SK-N-SH (cell line): ENCODE results near the gene MRC1. TPM values are rescaled to one million over a fixed set of nuclear protein-coding genes. Genes with fewer than 3 reads are reported as not detected.

Experiments used
- CTCF ChIA-PET: fragments of 300-600, 350-600 bp; formaldehyde crosslinking; extraction: SDS; loops from one replicate; lab custom pipeline; 2021; lab: Yijun Ruan, JAX
- POLR2A ChIA-PET: fragments of 350-600 bp; sonication (Branson Sonifier 250); formaldehyde crosslinking; extraction: SDS; loops from one replicate; lab custom pipeline; 2020; ENCODE audit warnings: antibody characterized with exemption, inconsistent platforms; lab: Yijun Ruan, JAX
- DNase-seq: peaks from one replicate; pipeline ENCODE4 v3.0.0; 2012
- H2AFZ ChIP-seq: fragments of 200-600 bp; sonication (generic); 2 replicates; pipeline ENCODE4 v1.8.1; 2016; ENCODE audit warnings: antibody characterized with exemption, mild to moderate bottlenecking, low read depth
- H3F3A ChIP-seq: fragments of 200-600 bp; sonication (generic); replicated peaks from 2 replicates; pipeline ENCODE3; 2016; ENCODE audit warnings: antibody characterized with exemption, mild to moderate bottlenecking; ENCODE audit not compliant: insufficient read depth
- H3K27ac ChIP-seq, 2 experiments: fragments of 200-500 bp in 1 of 2; fragments of 200-600 bp in 1 of 2; sonication (Bioruptor generic) in 1 of 2; sonication (generic), shearing (Covaris generic) in 1 of 2; 2 replicates each; pipeline versions ENCODE4 v1.5.1 to v1.6.1; 2014 to 2016; ENCODE audit warnings: low read depth in 2 of 2, inconsistent platforms in 1 of 2, low read length in 1 of 2, mild to moderate bottlenecking in 1 of 2, mixed read lengths in 1 of 2
- H3K27me3 ChIP-seq: fragments of 200-600 bp; sonication (generic), shearing (Covaris generic); 2 replicates; pipeline ENCODE4 v1.6.1; 2016; ENCODE audit warnings: mixed run types; ENCODE audit not compliant: insufficient read depth
- H3K36me3 ChIP-seq, 2 experiments: fragments of 200-500 bp in 1 of 2; fragments of 200-600 bp in 1 of 2; sonication (Bioruptor generic) in 1 of 2; sonication (generic) in 1 of 2; replicated peaks in 1 of 2; 2 replicates each; pipeline versions ENCODE3 to v1.5.1; 2014 to 2016; ENCODE audit warnings: low read length in 1 of 2, mild to moderate bottlenecking in 1 of 2; ENCODE audit not compliant: insufficient read depth in 2 of 2, control insufficient read depth in 1 of 2
- H3K4me1 ChIP-seq, 2 experiments: fragments of 200-500 bp in 1 of 2; fragments of 200-600 bp in 1 of 2; sonication (Bioruptor generic) in 1 of 2; sonication (generic), shearing (Covaris generic) in 1 of 2; 2 replicates each; pipeline versions ENCODE4 v1.5.1 to v1.6.1; 2014 to 2016; ENCODE audit warnings: low read depth in 1 of 2, low read length in 1 of 2, mixed run types in 1 of 2; ENCODE audit not compliant: insufficient read depth in 2 of 2, control insufficient read depth in 1 of 2
- H3K4me2 ChIP-seq: fragments of 200-600 bp; sonication (generic), shearing (Covaris generic); 2 replicates; pipeline ENCODE4 v1.6.1; 2017; ENCODE audit warnings: mixed run types
- H3K4me3 ChIP-seq, 2 experiments: fragments of 200-500 bp in 1 of 2; fragments of 200-600 bp in 1 of 2; sonication (Bioruptor generic) in 1 of 2; sonication (generic), shearing (Covaris generic) in 1 of 2; 2 replicates each; pipeline versions ENCODE4 v1.5.1 to v1.8.1; 2014 to 2016; ENCODE audit warnings: low read depth in 2 of 2, inconsistent platforms in 1 of 2, low read length in 1 of 2, mild to moderate bottlenecking in 1 of 2, mixed read lengths in 1 of 2, moderate library complexity in 1 of 2
- H3K79me2 ChIP-seq: fragments of 200-600 bp; sonication (generic); 2 replicates; pipeline ENCODE4 v1.8.1; 2017; ENCODE audit warnings: mild to moderate bottlenecking; ENCODE audit not compliant: insufficient read depth
- H3K9ac ChIP-seq: fragments of 200-600 bp; sonication (generic); 2 replicates; pipeline ENCODE4 v1.6.1; 2017; ENCODE audit warnings: mixed run types
- H3K9me2 ChIP-seq: fragments of 200-600 bp; sonication (generic); 2 replicates; pipeline ENCODE4 v1.6.1; 2017; ENCODE audit warnings: mixed run types
- H3K9me3 ChIP-seq: fragments of 200-600 bp; sonication (generic); 2 replicates; pipeline ENCODE4 v1.6.1; 2017; ENCODE audit warnings: mixed run types, mild to moderate bottlenecking, moderate library complexity
- H4K20me1 ChIP-seq: fragments of 200-600 bp; sonication (generic); 2 replicates; pipeline ENCODE4 v1.6.1; 2017; ENCODE audit warnings: mild to moderate bottlenecking, mixed run types; ENCODE audit not compliant: insufficient read depth
- CTCF ChIP-seq: fragments of 200-600 bp; sonication (generic); IDR thresholded peaks from 2 replicates; pipeline ENCODE4 v1.6.1; 2017; ENCODE audit warnings: antibody characterized with exemption, mild to moderate bottlenecking, moderate library complexity
- ELF1 ChIP-seq: IDR thresholded peaks from 2 replicates; pipeline ENCODE4 v1.4.0; 2012
- EZH2phosphoT487 ChIP-seq: fragments of 200-600 bp; sonication (generic); IDR thresholded peaks from 2 replicates; pipeline ENCODE4 v1.6.1; 2017; ENCODE audit warnings: low read depth, mixed run types, mild to moderate bottlenecking, antibody characterized with exemption, moderate library complexity, borderline replicate concordance
- FOSL2 ChIP-seq: IDR thresholded peaks from 2 replicates; pipeline ENCODE4 v1.4.0; 2012; ENCODE audit warnings: low read depth, mild to moderate bottlenecking, moderate library complexity, borderline replicate concordance
- FOXJ3 ChIP-seq: sonication (generic); formaldehyde crosslinking; IDR thresholded peaks from 2 replicates; pipeline ENCODE4 v1.5.1; 2020; ENCODE audit warnings: mild to moderate bottlenecking, missing genetic modification reagents
- FOXM1 ChIP-seq: IDR thresholded peaks from 2 replicates; pipeline ENCODE4 v1.4.0; 2012; ENCODE audit warnings: low read depth, mild to moderate bottlenecking
- IRF3 ChIP-seq: fragments of 150-350 bp; IDR thresholded peaks from 2 replicates; pipeline ENCODE4 v1.6.1; 2016; ENCODE audit warnings: mild to moderate bottlenecking, low read depth, low read length
- MEF2A ChIP-seq: IDR thresholded peaks from 2 replicates; pipeline ENCODE4 v1.4.0; 2012; ENCODE audit warnings: low read depth, borderline replicate concordance
- MXI1 ChIP-seq: IDR thresholded peaks from 2 replicates; pipeline ENCODE4 v1.6.1; 2012; ENCODE audit warnings: mild to moderate bottlenecking, low read depth, low read length, improper control_type of control experiment
- NFIC ChIP-seq: IDR thresholded peaks from 2 replicates; pipeline ENCODE4 v1.4.0; 2012; ENCODE audit warnings: borderline replicate concordance
- PBX3 ChIP-seq: IDR thresholded peaks from 2 replicates; pipeline ENCODE4; 2012
- RAD21 ChIP-seq: IDR thresholded peaks from 2 replicates; pipeline ENCODE4 v1.6.1; 2012; ENCODE audit warnings: mild to moderate bottlenecking, low read length
- TAF1 ChIP-seq: IDR thresholded peaks from 2 replicates; pipeline ENCODE4 v1.6.1; 2012; ENCODE audit warnings: low read depth, mild to moderate bottlenecking, low read length, moderate library complexity, borderline replicate concordance
- USF1 ChIP-seq: IDR thresholded peaks from 2 replicates; pipeline ENCODE4 v1.4.0; 2012; ENCODE audit warnings: low read depth, borderline replicate concordance
- YY1 ChIP-seq: IDR thresholded peaks from 2 replicates; pipeline ENCODE4 v1.4.0; 2012; ENCODE audit warnings: low read depth, mild to moderate bottlenecking
- WGBS: methylation state at CpG from one replicate; pipeline ENCODE4 v1.1.6; 2017; ENCODE audit warnings: low lambda C conversion rate; 5-methylcytosine and 5-hydroxymethylcytosine counted together
- polyA plus RNA-seq, 3 experiments: library from polyadenylated mRNA; depleted of rRNA; stranded (reverse); fragments of >200 nt; gene quantifications; 2 replicates each; pipeline ENCODE4 v1.2.3, GENCODE V29; 2012
- TF ChIP-seq, protein P1 (sequence below): IDR thresholded peaks from 2 replicates; pipeline ENCODE4 v1.4.0; 2012; ENCODE audit warnings: low read depth, borderline replicate concordance

The MRC1 gene
- polyA plus RNA-seq, 1 of the 3 experiments (the other 2 are of a cell fraction) = not detected

DNA sequence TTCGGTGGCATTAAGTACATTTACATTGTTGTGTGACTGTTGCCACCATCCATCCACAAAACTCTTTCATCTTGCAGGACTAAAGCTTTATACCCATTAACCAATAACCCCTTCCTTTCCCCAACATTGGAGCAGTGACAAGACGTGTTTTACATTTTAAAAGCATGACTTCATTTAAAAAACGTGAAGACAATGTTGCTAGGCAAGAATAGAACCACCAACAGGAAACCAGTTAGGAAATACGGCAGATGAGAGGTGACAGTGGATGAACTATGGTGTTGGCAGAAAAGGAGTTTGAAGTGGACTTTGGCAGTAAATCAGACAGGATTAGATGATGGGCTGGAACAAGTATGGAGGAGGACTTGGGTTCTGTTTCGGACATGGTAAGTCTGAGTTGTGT, 40.2 kb upstream of the MRC1 start:
- Histone ChIP-seq H3K79me2 (no peaks in the 10 kb centered on the region), H2AFZ (no peak overlapping the region), H3K4me3 (no peak overlapping the region), H3F3A (no peaks in the 10 kb centered on the region), H3K27me3 (no peaks in the 10 kb centered on the region), H3K4me2 (no peak overlapping the region), H4K20me1 (no peaks in the 10 kb centered on the region), H3K36me3 (no peaks in the 10 kb centered on the region), H3K9ac (no peak overlapping the region), H3K4me1 (no peaks in the 10 kb centered on the region), H3K9me3 (no peaks in the 10 kb centered on the region), H3K27ac (no peak overlapping the region), H3K9me2 (no peaks in the 10 kb centered on the region)
- TF ChIP-seq MEF2A (no peak), EZH2phosphoT487 (no peak), IRF3 (no peak), FOXJ3 (no peak), MXI1 (no peak), YY1 (no peak), TAF1 (no peak), ELF1 (no peak), PBX3 (no peak), NFIC (no peak)
- TF ChIP-seq, protein P1, sequence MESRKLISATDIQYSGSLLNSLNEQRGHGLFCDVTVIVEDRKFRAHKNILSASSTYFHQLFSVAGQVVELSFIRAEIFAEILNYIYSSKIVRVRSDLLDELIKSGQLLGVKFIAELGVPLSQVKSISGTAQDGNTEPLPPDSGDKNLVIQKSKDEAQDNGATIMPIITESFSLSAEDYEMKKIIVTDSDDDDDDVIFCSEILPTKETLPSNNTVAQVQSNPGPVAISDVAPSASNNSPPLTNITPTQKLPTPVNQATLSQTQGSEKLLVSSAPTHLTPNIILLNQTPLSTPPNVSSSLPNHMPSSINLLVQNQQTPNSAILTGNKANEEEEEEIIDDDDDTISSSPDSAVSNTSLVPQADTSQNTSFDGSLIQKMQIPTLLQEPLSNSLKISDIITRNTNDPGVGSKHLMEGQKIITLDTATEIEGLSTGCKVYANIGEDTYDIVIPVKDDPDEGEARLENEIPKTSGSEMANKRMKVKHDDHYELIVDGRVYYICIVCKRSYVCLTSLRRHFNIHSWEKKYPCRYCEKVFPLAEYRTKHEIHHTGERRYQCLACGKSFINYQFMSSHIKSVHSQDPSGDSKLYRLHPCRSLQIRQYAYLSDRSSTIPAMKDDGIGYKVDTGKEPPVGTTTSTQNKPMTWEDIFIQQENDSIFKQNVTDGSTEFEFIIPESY = no peak
- WGBS = 54% methylated on average over 5 of the region's 5 CpGs
- ChIA-PET POLR2A (no interaction called here), CTCF (no interaction called here)
- DNase-seq = no peak

DNA sequence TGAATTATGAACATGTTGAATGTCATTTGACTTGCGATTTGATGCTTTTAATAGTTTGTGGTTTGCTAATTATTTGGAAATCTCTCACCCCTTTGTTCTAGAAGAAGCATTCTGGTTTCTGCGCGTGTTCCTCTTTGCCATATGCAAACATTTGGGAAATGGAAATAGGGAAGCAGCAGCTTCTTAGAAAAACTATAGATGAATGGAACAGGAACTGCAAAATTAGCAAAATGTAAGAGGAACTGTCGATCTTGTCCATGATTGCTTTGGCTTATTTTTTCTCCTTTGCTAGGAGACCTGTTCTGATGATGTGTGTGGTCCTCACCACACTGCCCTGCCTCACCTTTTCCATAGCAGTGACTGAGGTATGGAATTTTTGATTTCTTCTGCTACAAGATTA, 38.1 kb upstream of the MRC1 start:
- H3K9me3 ChIP-seq = no peaks in the 10 kb centered on the region
- no peak overlapping the region for H3K27ac ChIP-seq
- no peak for TF ChIP-seq USF1
- no peak for TF ChIP-seq FOXM1
- TF ChIP-seq FOSL2 = no peak
- TF ChIP-seq CTCF = no peak
- no peak for TF ChIP-seq RAD21
- TF ChIP-seq FOXJ3 = no peak
- no peak for TF ChIP-seq NFIC
- no peak overlapping the region for H2AFZ ChIP-seq
- H3F3A ChIP-seq = no peaks in the 10 kb centered on the region
- H3K4me3 ChIP-seq = no peak overlapping the region
- no peaks in the 10 kb centered on the region for H3K79me2 ChIP-seq
- CTCF ChIA-PET = no interaction called here
- POLR2A ChIA-PET = no interaction called here
- WGBS = 93% methylated on average over 4 of the region's 4 CpGs
- no peak for DNase-seq
- H3K4me1 ChIP-seq = no peaks in the 10 kb centered on the region
- H3K27me3 ChIP-seq = no peaks in the 10 kb centered on the region
- no peak overlapping the region for H3K4me2 ChIP-seq
- no peaks in the 10 kb centered on the region for H3K9me2 ChIP-seq
- no peak overlapping the region for H3K9ac ChIP-seq
- no peaks in the 10 kb centered on the region for H4K20me1 ChIP-seq
- H3K36me3 ChIP-seq = no peaks in the 10 kb centered on the region
